GM13977 (cell line): ENCODE measurements around the gene EDC3.

Source experiments
- DNase-seq: peaks from one replicate; pipeline ENCODE4 v3.0.0; 2012; ENCODE audit warnings: low spot score
- in situ Hi-C: fragments of 300-500 bp; cut with MboI; formaldehyde crosslinking; loops from one replicate; pipeline ENCODE4 v1.12.0; 2022; ENCODE audit warnings: low sequenced_read_pairs, low pct_unique_long_range_greater_than_20kb, mixed read lengths, inconsistent platforms; ENCODE audit not compliant: unreplicated experiment
- TF ChIP-seq, protein P1 (sequence below): IDR thresholded peaks from 2 replicates; pipeline ENCODE4 v1.5.1; 2012; ENCODE audit warnings: mild to moderate bottlenecking, control low read depth; ENCODE audit not compliant: insufficient read depth; ENCODE audit errors: extremely low read depth, missing control alignments

Gene EDC3

DNA sequence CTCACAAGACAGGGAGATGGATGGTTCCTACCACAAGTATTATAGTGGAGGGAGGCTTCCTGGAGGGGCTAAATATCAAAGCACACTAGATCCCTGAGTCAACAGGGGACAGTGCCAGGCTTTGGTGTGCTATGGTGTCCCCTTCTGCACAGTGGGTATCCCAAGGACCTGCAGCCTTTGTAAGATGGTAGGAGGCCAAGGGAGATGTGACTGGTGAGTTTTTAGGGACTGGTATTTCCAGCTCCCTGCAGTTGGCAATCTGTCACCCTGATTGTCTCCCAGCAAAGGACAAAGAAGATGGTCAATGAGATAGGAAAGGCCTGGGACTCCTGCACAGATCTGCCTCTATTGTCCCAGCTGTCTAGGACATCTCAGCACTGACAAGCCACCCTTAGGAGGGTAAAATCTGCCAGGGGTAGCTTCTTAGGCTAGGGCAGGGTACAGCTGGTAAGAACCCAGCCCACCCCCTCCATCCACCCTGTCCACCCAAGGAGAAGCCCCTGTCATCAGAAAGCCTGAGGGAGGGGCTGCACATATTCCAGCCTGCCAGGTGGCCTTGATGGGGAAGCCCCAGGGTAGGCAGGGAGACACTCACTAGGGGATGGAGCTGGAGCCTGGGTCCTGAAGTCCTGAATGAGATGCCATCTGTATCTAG is 28.9 kb upstream of the EDC3 start:
- TF ChIP-seq, protein P1, sequence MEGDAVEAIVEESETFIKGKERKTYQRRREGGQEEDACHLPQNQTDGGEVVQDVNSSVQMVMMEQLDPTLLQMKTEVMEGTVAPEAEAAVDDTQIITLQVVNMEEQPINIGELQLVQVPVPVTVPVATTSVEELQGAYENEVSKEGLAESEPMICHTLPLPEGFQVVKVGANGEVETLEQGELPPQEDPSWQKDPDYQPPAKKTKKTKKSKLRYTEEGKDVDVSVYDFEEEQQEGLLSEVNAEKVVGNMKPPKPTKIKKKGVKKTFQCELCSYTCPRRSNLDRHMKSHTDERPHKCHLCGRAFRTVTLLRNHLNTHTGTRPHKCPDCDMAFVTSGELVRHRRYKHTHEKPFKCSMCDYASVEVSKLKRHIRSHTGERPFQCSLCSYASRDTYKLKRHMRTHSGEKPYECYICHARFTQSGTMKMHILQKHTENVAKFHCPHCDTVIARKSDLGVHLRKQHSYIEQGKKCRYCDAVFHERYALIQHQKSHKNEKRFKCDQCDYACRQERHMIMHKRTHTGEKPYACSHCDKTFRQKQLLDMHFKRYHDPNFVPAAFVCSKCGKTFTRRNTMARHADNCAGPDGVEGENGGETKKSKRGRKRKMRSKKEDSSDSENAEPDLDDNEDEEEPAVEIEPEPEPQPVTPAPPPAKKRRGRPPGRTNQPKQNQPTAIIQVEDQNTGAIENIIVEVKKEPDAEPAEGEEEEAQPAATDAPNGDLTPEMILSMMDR = no peak
- no peak for DNase-seq
- in situ Hi-C loops = no loop called here

DNA sequence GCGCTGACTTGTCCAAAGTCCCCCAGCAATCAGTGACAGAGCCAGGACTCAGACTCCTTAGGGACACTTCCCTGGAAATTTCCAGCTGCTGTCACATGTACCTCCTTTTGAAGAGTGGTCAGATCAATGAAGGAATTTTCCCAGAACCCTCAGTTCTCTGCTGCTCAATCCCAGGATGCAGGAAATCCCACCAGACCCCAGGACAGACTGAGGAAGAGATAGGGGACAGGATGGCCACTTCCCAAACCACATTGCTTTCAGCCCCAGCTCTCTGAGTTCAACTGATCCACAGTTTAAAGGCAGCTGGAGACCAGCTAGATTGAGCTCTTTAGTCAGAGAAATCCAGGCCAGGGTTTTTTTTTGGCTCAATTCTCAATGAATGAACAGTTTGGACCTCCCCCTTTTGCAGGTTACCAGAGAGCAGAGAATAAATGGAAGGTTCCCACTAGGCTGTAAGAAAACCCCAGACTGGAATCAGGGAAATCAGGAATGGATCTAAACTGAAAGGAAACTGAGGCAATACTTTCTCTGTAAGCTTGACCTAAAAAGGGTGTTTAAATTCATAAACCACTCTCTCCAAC is 28.0 kb upstream of the EDC3 start:
- in situ Hi-C loops = no loop called here
- TF ChIP-seq, protein P1 = no peak
- DNase-seq = peak; percentile 79

DNA sequence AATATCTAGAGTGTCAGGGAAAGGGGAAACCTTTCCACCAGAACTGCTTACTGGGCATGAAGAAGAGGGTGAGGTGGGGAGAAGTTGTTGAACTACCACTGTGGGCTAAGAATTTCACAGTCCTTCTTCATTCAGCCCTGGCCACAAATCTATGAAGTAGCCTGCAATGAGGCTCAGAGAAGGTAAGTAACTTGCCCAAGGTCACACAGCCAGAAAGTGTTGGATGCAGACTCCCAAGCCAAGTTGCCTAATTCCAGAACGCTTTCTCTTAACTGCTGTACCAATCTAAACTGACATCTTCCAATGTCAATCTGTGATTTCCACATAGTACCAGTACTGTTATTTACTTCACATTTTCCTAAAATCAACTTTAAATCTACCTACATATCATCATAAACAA is 27.4 kb upstream of the EDC3 start:
- TF ChIP-seq, protein P1 = no peak
- no peak for DNase-seq
- in situ Hi-C loops = no loop called here

DNA sequence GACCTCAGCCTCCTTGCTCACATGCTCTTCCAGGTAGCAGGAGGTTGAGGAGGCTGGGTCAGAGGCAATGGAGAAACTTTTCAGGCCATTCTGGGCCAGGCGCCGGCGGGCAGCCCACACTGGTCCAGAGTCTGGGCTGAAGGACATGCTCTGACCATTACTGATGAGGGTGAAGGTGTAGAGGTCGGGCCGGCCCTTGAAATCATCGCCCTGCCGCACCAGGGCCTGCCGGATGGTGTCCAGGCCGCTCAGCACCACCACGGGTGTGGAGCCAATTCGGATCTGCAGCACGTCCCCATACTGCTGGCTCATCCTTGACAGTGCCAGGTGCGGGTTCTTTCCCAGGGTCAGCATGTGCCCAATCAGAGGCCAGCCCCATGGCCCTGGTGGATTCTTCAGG is 26.8 kb upstream of the EDC3 start:
- TF ChIP-seq, protein P1 = no peak
- in situ Hi-C loops = no loop called here

DNA sequence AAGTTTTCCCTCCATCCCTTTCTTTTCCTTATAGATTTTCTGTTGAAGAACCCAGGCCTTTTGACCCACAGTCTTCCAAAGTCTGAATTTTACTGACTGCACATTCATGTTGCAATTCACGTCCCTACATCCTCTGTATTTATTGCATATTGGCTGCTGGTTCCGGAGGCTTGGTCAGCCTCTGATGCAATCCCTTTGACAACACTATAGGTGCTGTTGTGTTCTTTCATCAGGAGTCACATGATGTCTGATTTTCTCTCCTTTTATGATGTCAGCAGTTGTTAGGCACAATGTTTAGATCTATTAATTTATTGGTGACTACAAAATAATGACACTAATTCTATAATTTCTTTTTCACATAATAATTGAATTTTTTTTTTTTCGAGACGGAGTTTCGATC is 20.8 kb upstream of the EDC3 start:
- TF ChIP-seq, protein P1 = no peak
- no peak for DNase-seq
- in situ Hi-C loops = no loop called here

More for the DNA sequence above, 26.8 kb upstream of the EDC3 start:
- DNase-seq = no peak

DNA sequence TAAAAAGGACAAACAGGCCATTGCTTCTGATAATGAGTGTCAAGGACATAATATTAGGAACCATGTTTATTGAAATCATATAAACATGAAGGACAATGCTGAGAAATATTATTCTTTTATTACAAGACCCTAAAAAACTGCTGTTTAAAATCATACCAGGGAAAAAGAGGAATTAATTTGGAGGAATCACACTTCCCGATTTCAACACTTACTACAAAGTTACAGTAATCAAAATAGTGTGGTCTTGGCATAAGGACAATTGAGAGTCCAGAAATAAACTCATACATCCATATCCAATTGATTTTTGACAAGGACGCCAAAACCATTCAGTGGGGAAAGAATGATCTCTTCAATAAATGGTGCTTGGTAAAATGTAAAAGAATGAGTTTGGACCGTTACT is 16.5 kb upstream of the EDC3 start:
- in situ Hi-C loops = no loop called here
- no peak for DNase-seq
- TF ChIP-seq, protein P1 = no peak
